Measurements from ENCODE around the gene PLEKHA6.

The PLEKHA6 gene

DNA sequence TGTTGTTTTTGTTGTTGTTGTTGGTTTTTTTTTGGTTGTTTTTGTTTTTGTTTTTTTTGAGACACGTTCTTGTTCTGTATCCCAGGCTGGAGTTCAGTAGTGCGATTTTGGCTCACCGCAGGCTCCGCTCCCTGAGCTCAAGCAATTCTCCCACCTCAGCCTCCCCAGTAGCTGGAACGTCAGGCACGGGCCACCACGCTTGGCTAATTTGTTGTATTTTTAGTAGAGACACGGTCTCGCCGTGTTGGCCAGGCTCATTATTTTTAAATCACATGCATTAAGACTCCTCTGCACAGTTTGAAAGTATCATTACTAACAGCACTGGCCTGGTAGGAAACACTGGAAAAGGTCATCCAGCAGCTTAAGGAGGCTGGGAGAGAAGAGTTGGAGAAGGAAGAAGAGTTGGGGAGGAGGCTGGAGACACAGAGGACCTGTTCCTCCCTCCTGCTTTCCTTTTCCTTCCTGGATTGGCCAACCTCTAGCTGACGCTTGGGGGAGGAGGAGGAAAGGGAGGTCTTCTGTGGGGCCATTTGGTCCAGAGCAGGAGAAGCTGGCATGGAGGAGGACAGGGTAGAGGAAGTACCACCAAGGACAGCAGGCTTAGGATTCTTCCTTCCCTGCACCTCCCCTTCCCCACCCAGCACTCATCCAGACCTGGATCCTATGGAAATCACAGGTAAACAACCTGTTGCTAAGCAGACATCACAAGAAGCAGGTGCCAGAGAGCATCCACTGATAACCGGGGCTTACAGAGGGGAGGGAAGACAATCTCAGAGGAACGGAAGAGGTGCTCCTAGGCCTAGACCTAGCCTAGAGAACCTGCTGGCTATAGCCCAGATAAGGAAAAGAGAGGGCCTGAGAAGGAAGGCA lies 74.1 kb downstream of the PLEKHA6 start:
- no peak for DNase-seq (ENCODE audit: low read depth in 4 of 4, low spot score in 1 of 4)

DNA sequence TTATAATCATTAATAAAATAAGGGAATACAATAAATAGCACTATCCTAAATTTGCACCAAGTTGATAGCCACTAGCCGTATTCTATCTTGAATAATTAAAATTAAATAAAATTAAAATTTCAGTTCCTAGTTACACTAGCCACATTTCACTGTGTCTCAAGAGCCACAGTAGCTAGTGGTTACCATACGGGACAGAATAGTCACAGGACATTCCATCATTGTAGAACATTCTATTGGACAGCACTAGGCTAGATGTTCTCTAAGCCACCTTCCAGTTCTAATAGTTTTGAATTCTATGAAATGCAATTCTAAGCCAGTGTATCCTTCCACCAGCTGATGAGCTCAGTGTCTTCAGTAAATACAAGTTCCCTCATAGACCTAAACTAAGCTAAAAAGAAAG lies 74.8 kb downstream of the PLEKHA6 start:
- DNase-seq (ENCODE audit: low read depth in 4 of 4, low spot score in 1 of 4), result no peak

DNA sequence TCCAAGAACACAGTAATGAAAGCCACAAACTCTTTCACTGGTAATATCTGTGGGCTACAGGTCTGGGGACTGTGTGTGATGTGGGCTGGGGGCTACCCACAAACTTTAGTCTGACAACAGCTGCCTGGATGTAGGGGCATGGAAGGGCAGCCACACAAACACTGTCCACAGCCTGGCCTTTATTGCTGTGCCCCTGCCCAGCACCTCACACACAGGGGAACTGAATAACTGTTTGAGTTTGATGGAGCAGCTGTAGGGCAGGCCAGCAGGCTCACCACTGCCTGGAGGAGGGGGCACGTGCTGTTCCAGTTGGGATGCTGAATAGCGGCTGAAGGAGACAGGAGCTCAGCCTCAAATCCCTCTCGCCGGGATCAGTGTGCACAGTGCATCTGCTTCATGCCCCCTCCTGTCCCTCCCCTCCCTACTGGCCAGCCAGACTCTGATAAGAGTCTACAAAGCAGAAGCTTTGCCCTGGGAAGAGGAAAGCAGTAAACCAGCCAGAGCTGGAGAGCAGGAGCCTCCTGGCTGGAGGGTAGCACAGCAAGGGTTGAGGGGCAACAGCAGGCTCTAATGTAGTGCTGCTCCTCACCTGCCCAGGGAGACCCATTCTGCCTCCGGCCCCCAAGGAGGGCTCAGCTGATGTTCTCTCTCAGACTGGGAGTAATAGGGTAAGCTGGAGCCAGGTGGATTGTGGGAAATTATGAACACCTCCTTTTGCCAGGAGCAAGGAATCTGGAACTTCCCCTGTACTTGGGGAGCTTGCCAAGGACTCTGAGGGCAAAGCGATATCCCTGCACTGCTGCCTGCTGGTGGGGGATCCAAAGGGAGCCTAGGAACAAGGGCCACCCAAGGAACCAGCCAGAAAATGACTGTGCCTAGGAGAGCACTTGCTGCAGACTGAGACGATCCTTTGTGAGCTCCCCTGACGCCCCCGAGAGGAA lies 75.7 kb downstream of the PLEKHA6 start:
- DNase-seq (ENCODE audit: low read depth in 4 of 4, low spot score in 1 of 4), result no peak

DNA sequence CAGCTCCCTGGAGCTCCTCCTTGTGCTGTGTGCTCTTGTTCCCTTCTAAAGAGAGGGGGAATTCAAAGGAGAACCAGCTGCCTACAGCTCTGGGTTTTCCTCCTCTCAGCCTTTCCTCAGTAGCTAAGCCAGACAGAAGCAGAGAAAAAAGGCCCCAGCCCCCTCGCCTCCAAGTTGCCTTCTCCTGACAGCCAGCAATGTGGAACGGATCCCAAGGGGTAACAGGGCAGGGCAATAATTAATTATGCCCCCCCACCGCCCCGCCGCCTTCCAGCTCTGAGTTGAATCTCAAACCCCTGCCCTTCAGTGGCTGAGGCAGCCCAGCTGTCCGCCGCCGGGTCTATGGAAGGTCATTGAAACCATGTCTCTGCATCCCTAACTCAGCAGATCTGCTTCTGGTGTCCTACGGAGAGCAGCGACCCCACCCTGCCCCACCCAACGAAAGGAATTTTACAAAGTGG lies 76.9 kb downstream of the PLEKHA6 start:
- no peak for DNase-seq (ENCODE audit: low read depth in 4 of 4, low spot score in 1 of 4)

DNA sequence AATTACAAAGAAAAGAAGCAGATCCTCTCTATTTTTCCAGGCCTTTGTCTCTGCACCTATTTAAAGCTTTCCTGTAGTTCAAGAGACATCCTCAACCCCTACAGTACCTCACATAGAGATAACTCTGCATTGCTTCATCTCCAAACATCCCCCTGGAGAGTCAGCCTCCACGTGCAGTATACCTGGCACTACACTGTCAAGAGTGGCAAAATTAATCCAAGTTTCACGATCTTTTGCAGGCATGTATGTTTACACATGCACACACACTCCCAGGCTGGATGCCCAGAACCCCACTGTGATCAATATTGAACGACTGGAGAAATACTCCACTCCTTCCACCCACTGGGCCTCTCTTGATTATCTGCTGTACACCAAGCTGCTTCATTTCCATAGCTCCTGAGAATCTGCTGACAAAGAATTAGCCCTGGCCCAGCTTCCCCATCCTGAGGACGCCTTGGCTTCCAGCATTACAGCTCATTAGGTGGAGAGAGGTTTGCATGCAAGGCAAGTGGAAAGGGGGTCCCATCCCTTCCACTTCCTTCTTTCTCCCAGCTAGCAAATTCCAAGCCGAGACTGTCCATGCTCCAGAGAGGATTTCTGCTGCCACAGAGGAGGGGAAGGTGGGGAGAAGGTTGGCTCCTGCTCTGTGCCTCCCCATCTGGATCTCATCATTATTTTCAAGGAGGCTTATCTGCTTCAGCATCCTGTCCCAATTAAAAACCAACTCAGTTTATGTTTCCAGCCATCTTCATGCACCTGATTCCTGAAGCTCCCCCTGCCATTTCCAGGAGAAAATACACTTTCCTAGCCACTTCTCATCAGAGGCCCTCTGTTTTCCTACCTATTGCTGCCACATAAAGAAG lies 79.4 kb downstream of the PLEKHA6 start:
- DNase-seq (ENCODE audit: low read depth in 4 of 4, low spot score in 1 of 4), result no peak

DNA sequence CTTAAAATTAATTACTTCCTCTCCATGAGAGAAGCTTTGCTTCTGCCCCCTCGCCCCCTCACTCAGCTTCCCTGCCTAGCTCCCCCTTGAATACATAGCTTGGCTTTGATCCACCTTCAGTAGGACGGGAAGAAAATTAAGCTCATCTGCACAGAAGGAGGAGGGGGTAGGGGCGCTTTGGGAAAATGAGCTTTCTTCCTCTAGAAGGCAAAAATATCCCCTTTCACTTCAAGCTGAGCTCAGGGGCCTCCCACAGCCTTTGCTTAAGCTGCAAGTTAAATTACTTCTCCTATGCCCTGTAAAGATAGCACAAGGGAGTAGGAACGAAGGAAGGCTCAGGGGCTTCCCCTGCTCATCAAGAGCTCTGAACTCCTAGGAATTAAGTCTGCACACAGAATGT lies 80.8 kb downstream of the PLEKHA6 start:
- DNase-seq (ENCODE audit: low read depth in 4 of 4, low spot score in 1 of 4), result no peak

DNA sequence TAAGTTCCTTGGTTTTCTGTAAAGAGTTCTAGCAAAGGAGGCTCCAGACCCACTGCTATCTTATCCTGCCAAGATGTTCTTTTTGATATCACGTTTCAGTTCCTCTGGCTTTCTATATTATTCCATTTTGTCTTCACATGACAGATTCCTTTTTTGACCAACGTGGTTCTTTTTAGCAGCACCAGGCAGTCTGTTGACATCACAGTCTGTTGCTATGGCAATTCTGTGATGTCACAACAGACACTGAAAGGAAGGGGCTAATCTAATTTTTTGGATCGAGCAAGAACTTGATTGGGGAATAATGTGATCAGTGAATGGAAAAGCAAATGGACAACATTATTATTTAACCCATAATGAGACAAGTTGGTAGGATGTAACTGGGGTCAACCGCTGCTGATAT lies 81.5 kb downstream of the PLEKHA6 start:
- no peak for DNase-seq (ENCODE audit: low read depth in 4 of 4, low spot score in 1 of 4)

DNA sequence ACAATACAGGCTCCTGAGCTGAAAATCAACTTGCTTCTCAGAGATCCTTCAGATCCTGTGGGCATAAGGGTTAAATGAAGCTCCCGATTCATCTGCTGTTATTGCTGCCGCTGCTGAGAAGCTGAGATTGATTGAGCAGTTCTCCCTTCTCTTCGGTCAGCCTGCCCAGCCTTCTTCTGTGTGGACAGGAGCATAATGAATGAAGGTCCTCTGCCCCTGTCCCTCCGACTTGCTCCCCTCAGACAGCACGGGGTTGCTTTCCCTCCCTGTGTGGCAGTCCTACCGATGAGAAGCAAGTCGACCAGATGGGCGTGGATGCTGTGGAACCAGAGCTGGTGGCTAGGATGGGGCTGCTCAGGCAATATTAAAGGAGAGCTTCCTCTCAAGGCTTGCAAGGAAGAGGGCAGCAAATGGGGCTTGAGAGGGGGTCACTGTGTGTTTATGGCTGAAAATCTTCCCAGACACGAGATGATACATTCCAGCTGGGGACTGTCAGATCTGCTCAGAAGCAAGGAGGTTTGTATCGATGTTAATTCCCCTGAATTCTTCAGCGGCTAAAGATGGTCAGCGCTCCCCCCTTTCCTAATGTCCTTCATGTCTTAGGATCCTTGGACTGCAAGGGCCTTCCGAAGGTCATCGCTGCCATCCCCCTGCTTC lies 82.0 kb downstream of the PLEKHA6 start:
- DNase-seq (ENCODE audit: low read depth in 4 of 4, low spot score in 1 of 4), result no peak

DNA sequence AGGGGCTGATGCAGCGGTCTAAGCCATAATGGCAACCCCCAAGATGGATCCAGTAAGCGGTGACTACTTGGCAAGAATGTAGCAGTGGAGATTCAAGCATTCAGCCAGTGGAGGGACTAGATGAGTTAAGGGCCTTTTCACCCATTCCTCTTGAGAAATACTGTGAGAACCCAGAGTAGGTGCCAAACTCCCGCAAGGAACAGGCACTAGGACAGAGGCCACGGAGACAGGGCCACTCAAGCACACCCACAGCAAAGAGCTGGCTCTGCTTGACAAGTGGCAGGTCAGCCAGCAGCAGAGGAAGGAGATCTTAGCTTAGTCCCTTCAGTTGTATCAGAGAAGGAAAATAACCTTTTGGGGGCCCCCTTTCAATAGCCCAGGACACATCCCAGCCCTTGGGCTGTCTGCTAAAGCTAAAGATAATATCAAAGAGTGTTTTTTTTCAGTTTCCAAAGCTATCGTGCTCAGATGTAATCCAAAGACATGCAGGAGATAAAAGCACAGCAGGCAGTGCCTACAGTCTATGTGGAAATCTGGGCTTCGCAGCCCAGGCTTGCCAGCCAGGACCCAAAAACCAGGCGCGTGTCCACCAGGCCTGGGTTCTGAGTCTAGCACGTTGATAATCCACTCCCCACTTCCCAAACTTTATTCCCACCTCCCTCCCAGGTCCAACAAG lies 83.9 kb downstream of the PLEKHA6 start:
- no peak for DNase-seq (ENCODE audit: low read depth in 4 of 4, low spot score in 1 of 4)

DNA sequence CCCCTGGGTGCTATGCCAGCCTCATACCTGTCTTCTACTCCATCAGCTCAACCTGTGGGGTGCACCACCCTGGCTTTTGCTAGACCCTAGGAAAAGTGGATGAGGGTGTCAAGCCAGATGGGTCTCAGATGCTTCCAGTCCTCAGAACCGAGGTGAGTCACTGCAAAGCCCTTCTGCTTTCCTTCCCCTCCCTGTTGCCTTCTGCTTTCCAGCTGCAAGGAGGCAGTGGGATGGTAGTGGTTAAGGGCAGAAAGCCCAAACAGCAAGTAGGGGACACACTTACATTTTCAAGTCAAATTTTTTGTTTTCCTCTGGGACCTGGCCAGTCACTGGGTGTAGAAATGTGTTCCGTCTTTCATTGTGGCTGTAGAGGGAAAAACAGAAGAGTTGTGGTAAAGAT lies 85.3 kb downstream of the PLEKHA6 start:
- no peak for DNase-seq (ENCODE audit: low read depth in 4 of 4, low spot score in 1 of 4)

DNA sequence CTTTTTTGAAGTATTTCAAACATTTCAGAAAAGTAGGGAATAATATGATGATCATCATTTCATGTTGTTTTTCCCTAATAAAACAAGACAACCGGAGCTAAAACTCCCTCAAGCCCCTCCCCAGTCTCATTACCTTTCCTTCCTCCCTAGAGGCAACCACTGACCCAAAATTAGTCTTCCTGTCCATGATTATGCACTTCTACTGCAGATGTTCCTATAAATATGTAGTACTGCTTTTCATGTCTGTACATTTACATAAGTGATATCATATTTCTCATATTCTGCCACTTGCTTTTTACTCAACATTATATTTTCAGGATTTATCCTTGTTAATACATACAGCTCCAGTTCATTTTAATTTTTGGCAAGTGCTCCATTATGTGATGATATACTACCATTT lies 87.2 kb downstream of the PLEKHA6 start:
- DNase-seq (ENCODE audit: low read depth in 4 of 4, low spot score in 1 of 4), result no peak

DNA sequence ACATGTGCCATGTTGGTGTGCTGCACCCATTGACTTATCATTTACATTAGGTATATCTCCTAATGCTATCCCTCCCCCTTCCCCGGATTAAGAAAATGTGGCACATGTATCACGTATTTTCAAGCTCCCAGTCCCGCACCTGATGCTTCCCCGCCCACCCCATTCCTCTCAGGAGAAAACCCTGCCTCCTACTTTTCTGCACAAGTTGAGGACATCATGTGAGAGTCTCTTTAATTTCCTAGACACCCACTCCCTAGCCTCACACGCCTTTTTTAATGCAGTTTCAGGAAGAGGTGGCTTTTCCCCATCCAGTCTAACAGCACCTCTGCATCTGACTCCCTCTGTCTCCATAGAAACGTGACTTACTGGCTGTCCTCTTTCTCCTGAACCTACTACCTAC lies 87.8 kb downstream of the PLEKHA6 start:
- no peak for DNase-seq (ENCODE audit: low read depth in 4 of 4, low spot score in 1 of 4)

DNA sequence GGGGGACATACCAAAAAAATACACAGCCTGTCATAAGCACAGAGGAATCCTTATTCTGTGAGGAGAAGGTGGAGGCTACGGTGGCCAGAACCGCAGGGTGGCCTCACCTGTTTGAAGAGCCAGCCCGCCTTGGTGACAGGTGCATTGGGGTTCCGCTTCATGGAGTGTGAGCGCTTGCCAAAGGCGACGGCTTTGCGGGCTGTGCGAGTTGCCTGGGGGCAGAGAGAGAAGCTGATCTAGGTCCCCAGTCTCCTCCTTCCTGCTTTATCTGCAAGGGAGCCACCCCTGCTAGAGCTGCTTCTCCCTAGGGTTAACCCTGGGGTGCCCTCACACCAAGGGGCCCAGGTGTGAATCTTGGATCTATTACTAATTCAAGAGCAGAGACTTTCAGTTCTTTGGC lies 91.6 kb downstream of the PLEKHA6 start:
- DNase-seq (ENCODE audit: low read depth in 4 of 4, low spot score in 1 of 4), result no peak

DNA sequence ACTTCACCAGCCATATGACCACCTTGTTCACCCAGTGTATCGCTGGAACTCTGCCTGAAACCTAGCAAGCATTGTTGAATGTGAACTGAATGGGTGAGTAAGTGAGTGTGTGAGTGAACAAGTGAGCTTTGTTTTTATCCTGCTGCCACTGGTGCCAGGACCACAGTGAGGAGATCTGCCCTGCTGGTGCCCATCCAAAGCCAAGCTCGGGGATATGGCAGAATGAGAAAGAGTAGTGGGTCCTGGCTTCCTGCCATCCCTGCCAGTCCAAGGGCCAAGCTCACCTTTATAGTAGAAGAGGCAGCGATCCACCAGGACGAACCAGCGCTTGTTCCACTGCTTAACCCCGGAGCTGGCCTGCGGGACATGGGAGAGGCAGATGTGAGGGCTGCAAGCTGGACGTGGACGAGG lies 92.5 kb downstream of the PLEKHA6 start:
- no peak for DNase-seq (ENCODE audit: low read depth in 4 of 4, low spot score in 1 of 4)

DNA sequence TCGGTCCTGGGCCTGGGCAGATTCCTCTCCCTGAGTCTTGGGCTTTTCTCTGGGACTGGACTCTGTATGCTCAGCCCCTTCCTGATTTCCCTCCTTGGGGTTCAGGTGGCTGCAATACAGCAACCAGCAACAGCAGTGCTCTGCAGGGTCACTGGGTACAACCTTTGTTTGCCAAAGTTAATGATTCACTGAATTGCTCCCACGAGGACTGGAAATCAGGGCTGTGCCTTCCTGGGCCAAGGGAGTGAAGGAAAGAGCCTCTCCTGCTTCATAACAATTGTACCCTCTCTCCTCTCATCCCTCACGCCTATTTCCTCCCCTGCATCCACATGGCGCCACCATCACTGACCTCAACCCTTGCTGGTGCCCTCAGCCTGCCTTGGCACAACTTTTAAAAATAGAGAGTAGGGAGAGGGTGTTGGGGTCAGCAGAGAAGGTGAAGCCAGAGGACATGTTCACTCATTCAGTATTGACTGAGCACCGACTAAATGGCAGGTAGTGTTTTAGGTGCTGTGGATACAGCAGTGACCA lies 93.2 kb downstream of the PLEKHA6 start:
- no peak for DNase-seq (ENCODE audit: low read depth in 4 of 4, low spot score in 1 of 4)

DNA sequence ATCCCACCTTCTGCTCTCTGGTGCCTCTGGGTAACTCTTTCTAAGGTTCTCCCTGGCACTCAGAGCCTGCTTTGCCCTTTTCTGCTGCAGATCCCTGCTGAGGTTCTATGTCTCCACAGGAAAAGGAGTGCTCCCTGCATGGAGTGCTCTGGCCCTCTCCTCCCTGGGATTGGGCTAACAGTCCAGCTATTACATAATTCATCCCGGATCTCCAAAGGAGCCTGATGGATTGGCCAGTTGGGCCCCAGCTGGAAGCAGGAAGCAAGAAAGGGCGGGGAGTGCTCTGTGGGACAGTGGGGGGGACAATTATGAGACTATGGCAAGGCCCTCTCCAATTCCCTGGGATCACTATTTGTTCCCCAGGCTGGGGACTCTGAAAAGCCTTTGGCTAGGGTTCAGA lies 94.1 kb downstream of the PLEKHA6 start:
- DNase-seq (ENCODE audit: low read depth in 4 of 4, low spot score in 1 of 4), result no peak

DNA sequence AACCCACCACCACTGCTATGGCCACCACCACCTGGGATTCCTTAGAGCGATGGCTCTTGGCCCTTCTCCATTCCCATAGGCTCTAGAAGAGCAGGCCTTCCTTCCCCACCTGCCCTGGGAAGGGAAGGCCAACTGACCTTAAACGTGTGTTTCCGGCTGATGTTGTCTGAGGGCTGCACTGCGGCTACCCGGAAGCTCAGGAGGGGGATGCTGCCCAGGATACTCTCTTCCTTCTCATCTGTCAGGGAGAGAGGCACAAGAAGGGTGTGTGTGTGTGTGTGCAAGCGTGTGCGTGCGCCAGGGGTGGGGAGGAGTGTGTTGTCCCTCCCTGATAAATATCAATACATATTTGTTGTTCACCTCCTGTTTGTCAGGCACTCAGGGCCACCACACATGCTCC lies 94.9 kb downstream of the PLEKHA6 start:
- no peak for DNase-seq (ENCODE audit: low read depth in 4 of 4, low spot score in 1 of 4)

DNA sequence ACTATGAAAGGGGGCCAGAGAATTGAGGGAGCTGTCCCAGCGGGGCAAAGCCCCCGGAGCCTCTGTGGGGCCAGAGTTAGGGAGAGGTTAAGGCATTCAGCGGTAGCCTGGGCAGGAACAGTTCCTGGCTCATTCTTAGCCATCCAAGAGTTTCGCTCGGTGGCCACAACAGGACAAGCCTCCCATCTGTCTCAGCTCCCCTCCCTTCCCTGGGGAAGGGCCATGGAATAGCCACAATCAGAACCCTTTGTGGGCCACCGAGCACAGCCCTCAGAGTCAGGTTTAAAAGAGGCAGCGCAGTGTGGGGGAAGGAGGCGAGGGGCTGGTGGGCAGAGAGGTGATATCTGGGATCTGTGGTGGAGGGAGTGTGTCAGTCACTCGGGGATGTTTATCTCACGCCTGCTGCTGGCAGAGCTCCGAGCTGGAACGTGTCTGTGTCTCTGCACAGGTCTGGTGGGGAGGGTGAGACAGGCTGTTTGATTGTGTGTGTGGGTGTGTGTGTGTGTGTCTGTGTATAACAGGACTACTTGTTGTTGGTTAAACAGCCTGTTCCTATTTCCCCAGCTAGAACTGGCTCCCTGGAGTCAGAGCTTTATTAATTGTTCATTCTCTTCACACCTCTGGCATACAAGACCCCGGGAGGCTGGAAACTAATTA lies 96.3 kb downstream of the PLEKHA6 start:
- no peak for DNase-seq (ENCODE audit: low read depth in 4 of 4, low spot score in 1 of 4)

DNA sequence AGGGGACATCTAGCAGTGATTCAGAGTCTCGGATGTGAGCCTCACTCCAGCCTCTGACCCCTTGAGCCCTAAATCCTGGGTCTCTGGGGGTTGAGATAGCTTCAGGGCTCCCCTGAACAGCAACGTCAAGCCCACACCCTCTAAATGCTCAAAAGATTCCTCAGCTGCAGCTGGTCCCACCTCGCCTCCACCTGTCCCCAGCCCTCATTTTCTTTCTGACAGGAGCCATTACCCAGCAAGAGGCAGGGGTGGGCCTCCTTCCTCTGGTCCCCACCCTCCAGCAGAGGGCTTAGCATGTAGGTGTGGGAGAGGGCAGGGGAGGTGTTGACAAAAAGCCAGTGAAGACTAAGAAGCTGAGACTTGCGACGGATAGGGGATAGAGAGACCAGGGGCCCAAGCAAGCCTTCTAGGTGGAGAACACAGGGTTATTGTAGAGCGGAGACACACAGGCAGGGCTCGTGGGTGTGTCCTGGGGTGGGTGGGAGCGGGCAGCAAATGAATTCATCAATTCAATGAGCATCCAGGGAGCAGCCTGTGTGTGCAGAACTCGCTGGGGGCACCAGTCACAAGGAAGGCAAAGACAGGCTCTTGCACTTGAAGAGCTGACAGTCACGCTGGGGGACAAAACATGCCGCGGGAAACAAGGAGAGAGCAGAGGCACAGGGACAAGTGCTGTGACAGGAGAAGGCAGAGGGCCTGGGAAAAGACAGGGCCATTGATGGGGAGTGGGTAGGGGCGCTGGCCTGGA lies 97.0 kb downstream of the PLEKHA6 start:
- no peak for DNase-seq (ENCODE audit: low read depth in 4 of 4, low spot score in 1 of 4)

Data from stimulated activated CD4-positive, alpha-beta T cell treated with anti-CD3 and anti-CD28 coated beads, Interleukin-1b, Interleukin-23, amount 100 ng/mL, for 24 hours (primary cell).